Measurements from ENCODE around the gene LRIG3.

DNA sequence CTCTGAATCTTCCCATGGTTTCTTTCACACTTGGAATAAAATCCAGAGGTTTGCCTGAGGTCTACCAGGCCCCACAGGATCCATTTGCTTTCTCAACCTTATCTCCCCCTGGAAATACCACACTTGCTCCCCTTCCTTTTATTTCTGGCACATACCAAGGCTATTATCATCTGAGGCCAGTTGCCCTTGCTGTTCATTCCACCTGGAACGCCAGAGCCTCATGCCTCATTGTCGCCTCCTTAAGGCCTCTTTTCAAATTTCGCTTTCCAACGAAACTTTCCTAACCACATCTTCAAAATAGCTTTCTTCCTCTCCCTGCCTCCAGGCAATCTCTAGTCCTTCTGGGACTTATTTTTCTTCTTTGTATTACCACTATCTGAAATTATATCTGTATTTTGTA lies 11.2 kb upstream of the LRIG3 start:
- no peak for TF ChIP-seq POLR2AphosphoS5 (IDR thresholded peaks at IDR 0.05)
- no peak for TF ChIP-seq POLR2A (IDR thresholded peaks at IDR 0.05)

Measured in prostate gland (tissue), 1 donor.